Endothelial cell of umbilical vein (primary cell): ENCODE measurements around the gene PTPRO. TPM values are rescaled to one million over a fixed set of nuclear protein-coding genes. Genes with fewer than 3 reads are reported as not detected.
A peak's percentile ranks its signal among the peaks of the same experiment; 100 is the strongest.

Experiments
- BruUV-seq: library from RNA; stranded (reverse); fragments of 400-500 nt; replicated peaks from 2 replicates; lab custom pipeline; 2021; lab: Mats Ljungman, UMichigan
- CTCF ChIA-PET: fragments of 300-600, 350-600 bp; sonication (Branson Sonifier 250); formaldehyde crosslinking; loops from one replicate; lab custom pipeline; 2021; ENCODE audit warnings: antibody characterized with exemption, inconsistent platforms; lab: Charles Lee
- POLR2A ChIA-PET: fragments of 300-600, 350-600 bp; sonication (Branson Sonifier 250); formaldehyde crosslinking; loops from one replicate; lab custom pipeline; 2021; ENCODE audit warnings: antibody characterized with exemption, inconsistent platforms; lab: Charles Lee
- DNase-seq: peaks from one replicate; pipeline ENCODE4 v3.0.0-alpha.2; 2011; ENCODE audit warnings: low read depth, low spot score
- FAIRE-seq: peaks from 2 replicates; lab custom pipeline; 2011; peaks lifted over from hg19 to GRCh38; lab: Jason Lieb, UNC
- H2AFZ ChIP-seq: 2 replicates; pipeline ENCODE4 v1.6.0; 2012; ENCODE audit warnings: low read depth, low read length, control low read depth, inconsistent platforms
- H3K27ac ChIP-seq: 2 replicates; pipeline ENCODE4 v1.5.1; 2011; ENCODE audit warnings: low read depth, mild to moderate bottlenecking, control low read depth, low read length, moderate library complexity; ENCODE audit not compliant: insufficient read depth
- H3K27me3 ChIP-seq, 2 experiments: 2 replicates each; pipeline versions ENCODE4 v1.6.0 to v1.6.1; 2011; ENCODE audit warnings: low read length in 2 of 2, mixed read lengths in 1 of 2; ENCODE audit not compliant: control insufficient read depth in 2 of 2, insufficient read depth in 2 of 2
- H3K36me3 ChIP-seq, 2 experiments: 2 replicates in 1 of 2; 3 replicates in 1 of 2; pipeline ENCODE4 v1.5.1; 2011; ENCODE audit warnings: low read length in 2 of 2, mild to moderate bottlenecking in 1 of 2, moderate library complexity in 1 of 2; ENCODE audit not compliant: control insufficient read depth in 2 of 2, insufficient read depth in 2 of 2; ENCODE audit errors: extremely low read depth in 1 of 2
- H3K4me1 ChIP-seq: 3 replicates; pipeline ENCODE4 v1.5.1; 2011; ENCODE audit warnings: mild to moderate bottlenecking, low read length; ENCODE audit not compliant: control insufficient read depth, insufficient read depth; ENCODE audit errors: extremely low read depth
- H3K4me2 ChIP-seq: 2 replicates; pipeline ENCODE4 v1.6.1; 2011; ENCODE audit warnings: low read length, control low read depth, mixed read lengths; ENCODE audit not compliant: insufficient read depth
- H3K4me3 ChIP-seq, 3 experiments: fragments of 200-600 bp in 1 of 3; sonication (generic), shearing (Covaris generic) in 1 of 3; replicated peaks in 1 of 3; 2 replicates each; pipeline ENCODE4 v1.5.1; 2011 to 2016; ENCODE audit warnings: control low read depth in 3 of 3, low read length in 3 of 3, mild to moderate bottlenecking in 2 of 3, inconsistent platforms in 1 of 3, low read depth in 1 of 3, moderate library complexity in 1 of 3; ENCODE audit not compliant: insufficient read depth in 1 of 3
- H3K79me2 ChIP-seq: 2 replicates; pipeline ENCODE4 v1.6.0; 2012; ENCODE audit warnings: low read length, inconsistent platforms; ENCODE audit not compliant: control insufficient read depth, insufficient read depth
- H3K9ac ChIP-seq: replicated peaks from 2 replicates; pipeline ENCODE3; 2011; ENCODE audit warnings: low read length, control low read depth; ENCODE audit not compliant: insufficient read depth; ENCODE audit errors: extremely low read depth
- H3K9me1 ChIP-seq: replicated peaks from 3 replicates; pipeline ENCODE4 v1.6.0; 2011; ENCODE audit warnings: mild to moderate bottlenecking, low read length; ENCODE audit not compliant: control insufficient read depth, insufficient read depth; ENCODE audit errors: extremely low read depth
- H3K9me3 ChIP-seq: replicated peaks from 2 replicates; pipeline ENCODE4 v1.5.1; 2012; ENCODE audit warnings: low read length, inconsistent platforms; ENCODE audit not compliant: control insufficient read depth, insufficient read depth
- H4K20me1 ChIP-seq: replicated peaks from 2 replicates; pipeline ENCODE3; 2011; ENCODE audit warnings: mild to moderate bottlenecking, low read length; ENCODE audit not compliant: control insufficient read depth, insufficient read depth; ENCODE audit errors: extremely low read depth
- EZH2 ChIP-seq: IDR thresholded peaks from 2 replicates; pipeline ENCODE4 v1.6.1; 2012; ENCODE audit warnings: borderline replicate concordance, low read depth, mild to moderate bottlenecking, moderate library complexity, low read length, inconsistent platforms; ENCODE audit not compliant: severe bottlenecking
- JUN ChIP-seq: IDR thresholded peaks from 2 replicates; pipeline ENCODE4 v1.6.1; 2011; ENCODE audit warnings: borderline replicate concordance, low read depth; ENCODE audit not compliant: insufficient read length, insufficient read depth
- MYC ChIP-seq: IDR thresholded peaks from one replicate; pipeline ENCODE4 v1.6.1; 2011; ENCODE audit warnings: mild to moderate bottlenecking, low read depth, low read length
- dilution Hi-C: fragments of 300-500 bp; cut with MboI; formaldehyde crosslinking; loops from one replicate; pipeline ENCODE4 v1.15.0; 2019; ENCODE audit warnings: low sequenced_read_pairs; ENCODE audit not compliant: extremely low pct_ligation_motif_present
- intact Hi-C: fragments of 100-400 bp; cut with micrococcal nuclease; formaldehyde crosslinking; loops from one replicate; pipeline ENCODE4 v1.10.0; 2022
- polyA plus RNA-seq, 4 experiments: library from polyadenylated mRNA; depleted of rRNA in 3 of 4; stranded (reverse) in 3 of 4; unstranded in 1 of 4; fragments of >200 nt; gene quantifications; 2 replicates each; pipeline versions ENCODE4 v1.2.1 to v1.2.3, GENCODE V29; 2011 to 2012; ENCODE audit warnings: missing spikeins in 1 of 4
- total RNA-seq: library from RNA; stranded (reverse); gene quantifications from 2 replicates; pipeline ENCODE4 v1.2.3, GENCODE V29; 2021
- TF ChIP-seq, protein P1 (sequence below): IDR thresholded peaks from 2 replicates; pipeline ENCODE4 v1.6.1; 2011; ENCODE audit not compliant: insufficient read depth, insufficient read length
- TF ChIP-seq, protein P2 (sequence below), 2 donors: IDR thresholded peaks; 1 replicate in 1 of 2; 2 replicates in 1 of 2; pipeline ENCODE4 v1.5.1; 2011; ENCODE audit warnings: low read length in 2 of 2, mild to moderate bottlenecking in 2 of 2, moderate library complexity in 2 of 2, control low read depth in 1 of 2, inconsistent platforms in 1 of 2, low read depth in 1 of 2; ENCODE audit not compliant: insufficient read depth in 1 of 2; ENCODE audit errors: extremely low read depth in 1 of 2

Gene PTPRO
- total and polyA plus RNA-seq, 2 donors (not counting 3 experiments of a cell fraction or from before 2014, with no cell fraction given): not detected

DNA sequence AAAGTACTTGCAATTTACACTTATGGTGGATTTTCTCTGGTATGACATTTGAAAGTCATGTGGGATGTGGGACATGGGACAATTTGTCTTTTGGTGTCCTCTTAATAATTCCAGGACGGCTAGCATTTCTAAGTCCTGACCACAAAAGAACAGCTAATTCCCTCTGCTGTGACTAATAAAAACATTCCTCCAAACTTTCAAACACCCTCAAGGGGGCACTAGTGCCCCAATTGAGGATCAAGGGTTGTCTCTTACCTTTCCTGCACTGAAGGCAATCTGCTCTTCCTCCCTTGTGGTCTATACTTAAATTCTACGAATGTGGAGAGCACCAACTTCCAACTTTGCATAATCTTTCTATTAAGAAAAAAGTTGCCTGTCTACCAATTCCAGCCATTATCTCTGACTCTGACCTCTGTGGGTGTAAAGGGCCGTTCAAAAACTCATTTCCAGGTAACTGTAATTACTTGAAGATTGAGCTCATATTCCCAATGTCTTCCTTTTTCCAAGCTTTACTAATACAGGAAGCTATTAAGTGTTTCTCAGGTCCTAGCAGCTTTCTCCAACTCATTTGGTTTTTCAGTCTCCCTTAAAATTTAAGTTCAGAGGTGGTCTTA is 210.2 kb downstream of the PTPRO start:
- Histone ChIP-seq H4K20me1 (no peaks in the 10 kb centered on the region), H3K9ac (no peak overlapping the region), H3K36me3 (no peaks in the 10 kb centered on the region), H3K27me3 (peaks cover 0 to 3% of the 10 kb centered on the region in 2 experiments), H3K4me3 (no peak overlapping the region), H3K4me1 (no peaks in the 10 kb centered on the region), H3K9me1 (no peaks in the 10 kb centered on the region), H2AFZ (no peak overlapping the region), H3K4me2 (no peak overlapping the region), H3K27ac (no peak overlapping the region), H3K79me2 (no peaks in the 10 kb centered on the region), H3K9me3 (no peaks in the 10 kb centered on the region)
- FAIRE-seq (peak; percentile 55), DNase-seq (peak; percentile 41)
- no TSS peak for BruUV-seq
- ChIA-PET CTCF (interaction anchor here (0.5 to 7.0 kb wide), 25 partner anchors 9 to 367 kb away, joined by 3 to 202 read pairs (median 4); no protein-coding TSS in a partner anchor), POLR2A (no interaction called here)
- intact Hi-C loops: loop anchor here (1.0 kb wide), 2 partner anchors 52 to 324 kb away; no protein-coding TSS in a partner anchor
- dilution Hi-C loops: no loop called here
- TF ChIP-seq, protein P1, sequence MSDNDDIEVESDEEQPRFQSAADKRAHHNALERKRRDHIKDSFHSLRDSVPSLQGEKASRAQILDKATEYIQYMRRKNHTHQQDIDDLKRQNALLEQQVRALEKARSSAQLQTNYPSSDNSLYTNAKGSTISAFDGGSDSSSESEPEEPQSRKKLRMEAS: no peak
- TF ChIP-seq, protein P2, sequence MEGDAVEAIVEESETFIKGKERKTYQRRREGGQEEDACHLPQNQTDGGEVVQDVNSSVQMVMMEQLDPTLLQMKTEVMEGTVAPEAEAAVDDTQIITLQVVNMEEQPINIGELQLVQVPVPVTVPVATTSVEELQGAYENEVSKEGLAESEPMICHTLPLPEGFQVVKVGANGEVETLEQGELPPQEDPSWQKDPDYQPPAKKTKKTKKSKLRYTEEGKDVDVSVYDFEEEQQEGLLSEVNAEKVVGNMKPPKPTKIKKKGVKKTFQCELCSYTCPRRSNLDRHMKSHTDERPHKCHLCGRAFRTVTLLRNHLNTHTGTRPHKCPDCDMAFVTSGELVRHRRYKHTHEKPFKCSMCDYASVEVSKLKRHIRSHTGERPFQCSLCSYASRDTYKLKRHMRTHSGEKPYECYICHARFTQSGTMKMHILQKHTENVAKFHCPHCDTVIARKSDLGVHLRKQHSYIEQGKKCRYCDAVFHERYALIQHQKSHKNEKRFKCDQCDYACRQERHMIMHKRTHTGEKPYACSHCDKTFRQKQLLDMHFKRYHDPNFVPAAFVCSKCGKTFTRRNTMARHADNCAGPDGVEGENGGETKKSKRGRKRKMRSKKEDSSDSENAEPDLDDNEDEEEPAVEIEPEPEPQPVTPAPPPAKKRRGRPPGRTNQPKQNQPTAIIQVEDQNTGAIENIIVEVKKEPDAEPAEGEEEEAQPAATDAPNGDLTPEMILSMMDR (IDR thresholded peaks at IDR 0.05; ENCODE audit: extremely low read depth in 1 of 2, insufficient read depth in 1 of 2, low read depth in 1 of 2, low read length in 2 of 2): peak; percentile 25 to 45

DNA sequence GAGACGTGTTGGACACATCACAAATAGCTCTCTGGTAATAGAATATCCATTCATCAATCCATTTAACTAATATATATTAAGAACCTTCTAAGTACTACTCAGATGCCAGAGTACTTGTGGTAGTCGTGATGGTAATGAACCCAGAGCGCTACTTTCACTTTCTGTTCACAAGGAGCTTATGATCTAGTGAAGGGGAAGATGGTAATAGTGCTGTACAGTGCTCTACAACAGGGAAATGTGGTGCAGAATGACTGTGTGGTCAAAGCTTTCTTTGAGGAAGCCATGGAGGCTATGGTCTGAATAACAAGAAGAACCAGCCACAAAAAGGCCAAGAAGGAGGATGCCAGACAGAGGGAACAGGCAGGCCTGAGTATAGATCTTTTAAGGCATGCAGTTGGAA is 212.0 kb downstream of the PTPRO start:
- H3K9me3 ChIP-seq: no peaks in the 10 kb centered on the region
- H3K4me2 ChIP-seq: no peak overlapping the region
- no peaks in the 10 kb centered on the region for H4K20me1 ChIP-seq
- H3K79me2 ChIP-seq: no peaks in the 10 kb centered on the region
- no peaks in the 10 kb centered on the region for H3K4me1 ChIP-seq
- DNase-seq (no peak), FAIRE-seq (no peak)
- dilution Hi-C loops: no loop called here
- no peak overlapping the region for H3K27ac ChIP-seq
- H2AFZ ChIP-seq: peak overlapping the region; percentile 77
- no peak overlapping the region for H3K9ac ChIP-seq
- CTCF ChIA-PET: interaction anchor here (1.0 to 7.0 kb wide), 9 partner anchors 9 to 363 kb away, joined by 3 to 202 read pairs (median 4); no protein-coding TSS in a partner anchor
- intact Hi-C loops: no loop called here
- H3K36me3 ChIP-seq: no peaks in the 10 kb centered on the region
- H3K27me3 ChIP-seq: peaks cover 0 to 3% of the 10 kb centered on the region in 2 experiments
- H3K9me1 ChIP-seq: no peaks in the 10 kb centered on the region
- TF ChIP-seq, protein P1: no peak
- no peak for TF ChIP-seq EZH2
- no peak for TF ChIP-seq JUN
- no peak for TF ChIP-seq MYC
- H3K4me3 ChIP-seq: no peak overlapping the region
- POLR2A ChIA-PET: no interaction called here
- no TSS peak for BruUV-seq
